NCI-H128 (cell line): ENCODE results near the gene HTR7.

Source experiments
- DNase-seq: peaks from one replicate; lab custom pipeline; 2025; ENCODE audit not compliant: unreplicated experiment; lab: John Stamatoyannopoulos, UW

HTR7 gene

DNA sequence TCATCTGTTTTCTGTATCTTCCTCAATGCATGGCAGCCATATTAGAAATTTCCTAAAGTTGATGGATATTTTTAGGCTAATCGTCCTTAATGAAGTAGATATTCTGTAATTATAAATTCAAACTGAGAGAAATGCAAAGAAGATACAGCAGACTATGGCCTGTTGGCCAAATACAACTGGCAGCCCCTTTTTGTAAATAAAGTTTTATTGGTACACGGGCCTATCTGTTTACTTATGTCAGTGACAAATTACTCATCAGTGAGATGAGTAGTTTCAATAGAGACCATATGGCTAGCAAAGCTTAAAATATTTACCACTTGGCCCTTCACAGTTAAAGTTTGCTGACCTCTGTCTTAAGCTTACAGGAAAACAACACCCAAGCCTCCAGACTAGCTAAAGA is 112.3 kb downstream of the HTR7 start:
- DNase-seq, result no peak

DNA sequence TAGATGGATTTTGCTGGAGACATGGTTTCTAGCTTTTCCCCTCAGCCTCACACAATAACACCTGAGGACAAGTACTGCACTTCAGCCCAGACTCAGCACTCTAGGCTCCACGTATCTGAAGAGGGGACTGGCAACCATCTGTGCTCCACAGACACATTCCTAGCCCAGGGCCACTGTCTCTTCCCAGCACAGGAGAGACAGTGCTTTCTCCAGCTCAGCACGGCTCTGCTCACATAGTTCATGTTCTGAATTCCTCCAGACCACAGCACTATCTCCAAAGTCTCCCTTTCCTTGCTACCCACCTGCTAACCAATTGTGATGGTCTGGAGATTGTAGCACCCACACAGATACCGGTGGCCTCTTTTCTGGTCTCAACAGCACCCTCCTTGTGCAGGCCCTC is 114.5 kb downstream of the HTR7 start:
- no peak for DNase-seq

DNA sequence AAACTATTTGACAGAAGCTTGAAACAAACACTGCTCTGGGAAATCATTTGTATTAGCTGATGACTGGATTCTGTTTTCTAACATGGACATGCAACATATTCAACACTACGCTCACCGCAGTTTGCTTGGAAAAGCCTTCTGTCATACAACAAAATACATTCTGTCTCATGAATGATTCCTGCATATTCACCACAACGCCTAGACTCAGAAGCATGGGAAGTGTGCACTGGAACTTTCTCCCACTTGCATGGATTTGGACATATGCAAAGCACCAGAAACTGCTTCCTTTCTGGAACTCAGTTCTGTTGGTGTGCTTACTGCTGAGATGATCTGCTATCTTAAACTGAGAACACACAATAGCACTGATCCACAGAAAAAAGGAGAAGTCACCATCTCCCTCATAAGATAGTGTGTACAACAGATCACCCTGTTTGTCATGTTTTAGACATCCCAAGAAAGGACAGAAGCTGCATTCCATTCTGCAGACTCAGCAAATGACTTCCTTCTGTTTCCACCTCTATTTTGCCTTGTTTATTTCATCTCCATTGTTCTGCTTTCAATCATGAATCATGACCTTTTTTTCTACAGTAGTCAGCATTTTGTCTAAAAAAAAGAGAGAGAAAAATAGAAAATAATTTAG is 115.8 kb downstream of the HTR7 start:
- DNase-seq, result no peak

DNA sequence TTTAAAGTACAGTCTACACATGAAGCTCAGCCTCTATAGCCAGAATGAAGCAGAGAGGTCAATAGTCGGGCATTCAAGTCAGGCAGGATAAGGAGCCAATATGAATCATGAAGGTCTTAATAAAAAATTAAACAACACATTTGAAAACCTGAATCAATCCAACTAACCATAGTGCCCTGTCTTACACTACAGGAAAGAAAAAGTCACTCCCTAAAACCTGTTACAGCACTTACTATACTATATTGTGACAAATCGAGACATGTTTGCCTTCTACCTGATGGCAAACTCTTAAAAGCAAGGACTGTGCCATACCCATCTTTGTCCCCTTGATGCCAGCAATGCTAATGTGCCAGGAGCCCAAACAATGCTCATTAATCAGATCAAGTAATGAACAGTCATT is 117.6 kb downstream of the HTR7 start:
- DNase-seq, result no peak

DNA sequence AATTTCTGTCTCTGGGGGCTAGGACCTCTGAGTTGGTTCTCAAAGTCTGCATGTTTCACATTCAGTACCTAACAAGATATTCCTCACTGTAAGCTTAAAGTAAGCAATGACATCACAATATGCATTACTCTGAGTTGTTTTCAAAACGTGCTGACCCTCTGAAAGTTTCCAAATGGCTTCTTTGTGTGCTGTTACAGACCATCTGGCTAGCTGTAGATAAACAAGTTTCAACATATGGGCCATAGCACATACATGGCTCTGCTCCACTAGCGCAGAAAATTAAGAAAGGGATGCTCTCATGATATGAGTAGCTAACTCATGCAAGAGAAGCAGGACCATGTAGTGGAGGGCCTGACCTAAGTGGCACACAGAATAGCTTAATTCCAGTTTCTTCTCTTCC is 119.0 kb downstream of the HTR7 start:
- no peak for DNase-seq

DNA sequence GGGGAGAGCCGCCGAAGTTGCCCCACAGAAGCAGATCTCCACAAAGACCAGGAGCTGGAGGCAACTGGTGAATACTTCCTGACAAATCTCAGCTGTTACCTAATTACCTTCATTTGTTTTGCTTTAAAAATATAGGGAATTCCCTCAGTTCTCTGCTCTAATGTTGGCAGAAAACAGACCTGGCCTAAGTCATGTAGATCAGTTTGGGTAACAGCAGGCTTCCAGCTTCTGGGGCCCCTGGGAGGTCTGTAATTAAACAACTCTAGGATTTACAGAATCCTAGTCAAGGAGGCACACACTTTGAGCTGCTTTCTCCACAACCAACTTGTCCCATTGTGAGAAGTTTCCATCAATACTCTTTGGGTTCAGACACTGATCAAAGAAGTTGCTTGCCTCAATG is 123.4 kb downstream of the HTR7 start:
- no peak for DNase-seq

DNA sequence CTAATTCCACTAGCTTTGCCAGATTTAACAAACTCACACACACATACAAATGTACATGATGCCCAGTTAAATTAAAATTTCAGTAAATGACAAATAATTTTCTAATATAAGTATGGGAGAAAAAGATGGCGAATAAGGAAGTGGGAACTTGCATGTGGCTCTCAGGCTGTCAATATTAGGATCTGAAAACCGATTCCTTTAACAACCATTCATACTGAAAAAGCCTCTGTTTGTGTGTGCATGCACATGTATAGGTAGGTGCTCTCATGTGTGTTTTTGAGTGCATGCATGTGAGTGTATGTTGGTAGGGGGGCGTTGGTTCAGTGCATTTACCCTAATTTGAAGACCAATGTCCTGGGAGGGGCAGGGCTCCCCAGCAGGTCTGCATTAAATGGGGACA is 125.3 kb downstream of the HTR7 start:
- DNase-seq, result no peak

DNA sequence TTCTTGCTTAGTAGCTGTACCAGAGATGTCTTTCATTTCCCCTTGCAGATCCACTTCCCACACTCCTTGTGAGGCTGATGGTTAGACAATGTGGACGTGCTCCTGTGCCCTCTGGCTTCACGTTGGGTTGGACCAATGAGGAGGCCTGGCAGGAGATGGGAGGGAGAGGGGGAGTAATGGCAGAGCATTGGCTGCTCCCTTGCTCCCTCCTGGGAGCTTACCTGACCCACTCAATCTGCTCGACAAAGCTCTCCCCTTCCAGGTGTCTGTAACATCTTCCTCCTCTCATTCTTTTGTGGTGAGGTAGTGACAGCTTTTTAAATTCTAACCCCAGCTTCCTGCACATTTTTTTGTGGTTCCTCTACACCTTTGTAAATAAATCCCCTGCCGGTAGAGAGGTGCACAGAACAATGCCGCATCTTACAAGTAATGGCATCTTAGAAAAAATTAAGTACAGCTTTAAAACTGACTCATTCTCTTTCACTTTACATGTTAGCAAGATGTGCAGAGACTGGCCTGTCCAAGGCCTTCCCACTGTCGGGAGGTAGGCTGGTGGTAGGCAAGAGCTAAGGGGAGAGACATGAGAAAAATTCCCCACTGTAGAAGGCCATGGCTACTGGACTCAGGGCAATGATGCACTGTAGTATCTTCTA is 134.3 kb downstream of the HTR7 start:
- DNase-seq, result no peak

DNA sequence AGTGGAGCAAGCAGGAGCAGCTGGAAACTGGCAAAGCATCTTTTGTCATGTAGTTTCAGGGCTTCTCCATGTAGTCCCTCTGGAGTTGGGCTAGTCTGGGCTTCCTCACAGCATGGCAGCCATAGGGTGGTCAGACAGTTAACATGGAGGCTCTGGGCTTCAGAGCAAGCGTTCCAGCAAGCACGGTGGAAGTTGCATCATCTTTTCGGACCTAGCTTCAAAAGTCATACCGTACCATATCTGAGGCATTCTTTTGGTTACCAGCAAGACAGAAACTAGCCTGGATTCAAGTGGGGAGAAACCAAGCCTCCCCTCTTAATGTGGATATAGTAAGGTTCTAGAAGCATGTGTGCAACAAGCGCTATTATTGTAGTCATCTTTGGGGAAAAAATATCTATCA is 135.0 kb downstream of the HTR7 start:
- no peak for DNase-seq

DNA sequence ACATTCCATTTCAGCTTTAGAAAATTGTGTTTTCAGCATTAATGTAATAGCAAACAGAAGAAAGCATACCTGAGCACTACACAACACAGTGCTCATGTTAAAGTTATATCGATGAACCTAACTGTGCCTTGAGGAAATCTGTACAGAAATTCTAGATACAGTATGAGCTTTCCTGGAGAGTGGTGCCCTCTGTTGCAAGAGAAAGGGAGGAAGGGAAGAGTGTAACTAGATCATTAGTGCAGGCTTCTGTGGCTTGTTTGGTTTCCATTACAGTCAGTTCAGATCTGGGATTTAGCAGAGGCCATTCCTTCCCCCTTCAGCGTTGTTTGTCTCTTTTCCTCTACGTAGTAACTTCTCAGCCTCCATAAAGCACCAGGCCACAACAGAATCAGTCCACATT is 139.7 kb downstream of the HTR7 start:
- DNase-seq, result no peak

DNA sequence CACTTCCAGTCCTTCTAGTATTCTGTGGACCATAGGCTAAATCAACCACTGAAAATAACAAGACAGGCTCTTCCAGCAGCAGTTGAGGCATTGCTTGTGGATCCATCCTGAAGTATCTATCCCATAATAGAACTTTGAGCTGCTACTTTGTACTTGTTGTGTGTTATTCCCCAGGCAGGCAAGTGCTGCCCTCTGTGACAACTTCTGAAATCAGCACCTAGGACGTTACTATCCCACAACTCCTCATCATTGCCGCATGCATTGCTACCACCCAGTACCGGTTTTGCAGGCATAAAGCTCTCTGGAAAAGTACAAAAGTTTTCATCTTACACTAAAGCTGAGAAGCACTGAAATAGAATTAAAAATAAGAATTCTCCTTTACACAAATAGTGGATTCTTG is 145.3 kb downstream of the HTR7 start:
- no peak for DNase-seq

DNA sequence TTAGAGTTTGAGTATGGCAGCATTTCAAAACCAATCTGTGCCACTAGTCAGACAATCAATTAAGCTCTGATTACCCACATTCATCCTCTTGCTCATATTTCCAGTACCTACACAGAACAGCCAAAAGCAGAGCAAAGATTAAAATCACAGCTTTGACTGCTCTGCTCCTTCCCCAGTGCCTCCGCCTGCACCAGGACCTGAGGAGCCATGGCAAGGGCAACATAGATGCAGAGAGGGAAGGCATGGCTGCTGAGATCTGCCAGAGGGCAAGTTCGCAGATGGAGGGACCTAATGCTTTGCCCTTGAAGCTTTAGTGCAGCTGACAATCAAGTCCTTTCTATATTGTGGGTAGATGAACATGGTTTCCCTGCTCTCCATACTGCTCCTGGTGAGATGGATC is 148.1 kb downstream of the HTR7 start:
- no peak for DNase-seq

DNA sequence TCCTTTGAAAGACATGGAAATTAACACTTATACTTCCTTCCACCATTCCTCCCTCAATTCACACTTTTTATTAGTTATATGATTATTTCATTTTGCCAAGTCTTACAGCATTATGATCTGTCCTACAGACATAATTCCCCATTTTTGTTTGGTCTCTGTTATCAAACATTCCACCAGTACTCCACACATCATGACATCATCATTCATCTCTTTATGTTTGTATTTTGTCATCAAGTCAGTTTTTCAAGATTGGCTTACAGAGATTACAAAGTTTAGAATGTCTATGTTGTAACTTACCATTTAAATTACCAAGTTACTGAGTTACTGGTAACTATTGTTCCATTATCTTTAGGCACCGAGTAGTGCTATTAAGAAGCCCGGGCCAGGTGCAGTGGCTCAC is 150.2 kb downstream of the HTR7 start:
- no peak for DNase-seq

DNA sequence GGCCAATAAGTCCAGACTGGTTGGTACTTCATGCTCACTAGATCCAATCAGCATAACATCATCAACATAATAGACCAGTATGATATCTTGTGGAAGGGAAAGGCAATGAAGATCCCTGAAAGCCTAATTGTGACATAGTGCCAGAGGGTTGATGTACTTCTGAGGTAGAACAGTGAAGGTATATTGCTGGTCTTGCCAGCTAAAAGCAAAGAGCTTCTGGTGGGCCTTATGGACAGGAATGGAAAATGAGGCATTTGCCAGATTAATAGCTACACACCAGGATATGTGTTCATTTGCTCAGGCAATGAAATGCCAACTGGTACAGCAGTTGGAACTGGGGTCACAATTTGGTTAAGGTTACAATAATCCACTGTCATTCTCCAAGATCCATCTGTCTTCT is 156.4 kb downstream of the HTR7 start:
- DNase-seq, result no peak

DNA sequence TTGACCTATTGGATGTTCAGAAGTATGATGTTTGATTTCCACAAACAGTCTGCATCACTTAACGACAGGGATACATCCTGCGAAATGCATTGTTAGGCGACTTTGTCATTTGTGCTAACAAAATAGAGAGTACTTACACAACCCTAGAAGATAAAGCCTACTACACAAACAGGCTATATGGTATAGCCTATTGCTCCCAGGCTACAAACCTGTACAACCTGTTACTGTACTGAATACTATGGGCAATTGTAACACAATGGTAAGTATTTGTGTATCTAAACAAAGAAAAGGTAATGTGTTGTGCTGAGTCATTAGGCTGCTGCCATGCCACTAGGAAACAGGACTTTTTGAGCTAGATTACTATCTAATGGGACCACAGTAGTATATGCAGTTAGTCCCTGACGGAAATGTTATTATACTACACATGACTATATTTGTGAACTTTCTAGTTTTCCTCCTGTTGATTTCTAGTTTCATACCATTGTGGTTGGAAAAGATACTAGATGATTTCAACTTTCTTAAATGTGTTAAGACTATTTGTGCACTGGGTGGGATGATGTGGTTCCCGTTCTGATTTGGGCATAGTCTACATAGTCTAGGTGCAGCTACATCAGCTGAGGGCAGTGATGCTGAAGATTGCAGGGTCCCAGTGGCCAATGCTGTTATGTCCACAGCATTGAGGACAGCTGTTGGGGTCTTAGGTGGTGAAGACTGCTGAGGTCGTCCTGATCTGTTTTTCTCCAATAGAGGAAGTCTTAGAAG is 161.7 kb downstream of the HTR7 start:
- no peak for DNase-seq
